Measurements from ENCODE around the gene SEMA6D.

Gene SEMA6D

GRCh38 chr15:47721676-47722075, 4.4 kb downstream of the SEMA6D start:
- ChIA-PET POLR2A (no interaction called here), CTCF (interaction anchor here (1.3 to 4.4 kb wide), 2 partner anchors 10 to 267 kb away, joined by 4 to 27 read pairs; no protein-coding TSS in a partner anchor)
- no peak for DNase-seq (ENCODE audit: extremely low spot score)
- TF ChIP-seq CTCF (IDR thresholded peaks at IDR 0.05; ENCODE audit: control extremely low read depth, extremely low read depth, low read depth, missing control alignments) = no peak

- no peak for TF ChIP-seq CTCF (IDR thresholded peaks at IDR 0.05; ENCODE audit: control extremely low read depth, extremely low read depth, low read depth, missing control alignments)
- POLR2A ChIA-PET = no interaction called here
- no peak for DNase-seq (ENCODE audit: extremely low spot score)
- CTCF ChIA-PET = interaction anchor here (1.0 to 2.2 kb wide), 3 partner anchors 13 to 263 kb away, joined by 3 to 5 read pairs (median 4); no protein-coding TSS in a partner anchor
Measured at GRCh38 chr15:47724346-47724745, 7.0 kb downstream of the SEMA6D start.

- ChIA-PET CTCF (interaction anchor here (1.2 to 2.2 kb wide), 2 partner anchors 17 to 262 kb away, joined by 3 to 5 read pairs; no protein-coding TSS in a partner anchor), POLR2A (no interaction called here)
Measured at GRCh38 chr15:47725051-47725450, 7.7 kb downstream of the SEMA6D start.

GRCh38 chr15:47725906-47726305, 8.6 kb downstream of the SEMA6D start:
- no peak for TF ChIP-seq CTCF (IDR thresholded peaks at IDR 0.05; ENCODE audit: control extremely low read depth, extremely low read depth, low read depth, missing control alignments)
- no peak for DNase-seq (ENCODE audit: extremely low spot score)
- POLR2A ChIA-PET = no interaction called here
- CTCF ChIA-PET = interaction anchor here (1.2 kb wide), 1 partner anchor 16 kb away, joined by 3 read pairs; no protein-coding TSS in a partner anchor

More at GRCh38 chr15:47725051-47725450, 7.7 kb downstream of the SEMA6D start:
- no peak for DNase-seq (ENCODE audit: extremely low spot score)
- TF ChIP-seq CTCF (IDR thresholded peaks at IDR 0.05; ENCODE audit: control extremely low read depth, extremely low read depth, low read depth, missing control alignments) = no peak

GRCh38 chr15:47726399-47726823, 9.1 kb downstream of the SEMA6D start:
- no peak for DNase-seq (ENCODE audit: extremely low spot score)
- no peak for TF ChIP-seq CTCF (IDR thresholded peaks at IDR 0.05; ENCODE audit: control extremely low read depth, extremely low read depth, low read depth, missing control alignments)
- ChIA-PET CTCF (interaction anchor here (1.3 kb wide), 1 partner anchor 39 kb away, joined by 3 read pairs; no protein-coding TSS in a partner anchor), POLR2A (no interaction called here)

GRCh38 chr15:47727137-47727536, 9.8 kb downstream of the SEMA6D start:
- POLR2A ChIA-PET = no interaction called here
- DNase-seq (ENCODE audit: extremely low spot score) = no peak
- no peak for TF ChIP-seq CTCF (IDR thresholded peaks at IDR 0.05; ENCODE audit: control extremely low read depth, extremely low read depth, low read depth, missing control alignments)
- CTCF ChIA-PET = interaction anchor here (1.2 to 1.3 kb wide), 2 partner anchors 12 to 40 kb away, joined by 3 to 4 read pairs; no protein-coding TSS in a partner anchor

All from GM10248 (cell line).